GM19324 (cell line): ENCODE measurements around the gene TRIM16.
"Not testable (repeated sequence)": the region's sequence is repeated elsewhere in the genome, so short reads cannot be mapped to it uniquely, and the experiment has no call there.

ENCODE experiments used
- ATAC-seq: cut with Tn5 transposase; IDR thresholded peaks from one replicate; pipeline ENCODE4 v1.9.1; 2021; ENCODE audit warnings: mild to moderate bottlenecking, moderate library complexity; ENCODE audit not compliant: unreplicated experiment, low FRiP score

TRIM16 gene

DNA sequence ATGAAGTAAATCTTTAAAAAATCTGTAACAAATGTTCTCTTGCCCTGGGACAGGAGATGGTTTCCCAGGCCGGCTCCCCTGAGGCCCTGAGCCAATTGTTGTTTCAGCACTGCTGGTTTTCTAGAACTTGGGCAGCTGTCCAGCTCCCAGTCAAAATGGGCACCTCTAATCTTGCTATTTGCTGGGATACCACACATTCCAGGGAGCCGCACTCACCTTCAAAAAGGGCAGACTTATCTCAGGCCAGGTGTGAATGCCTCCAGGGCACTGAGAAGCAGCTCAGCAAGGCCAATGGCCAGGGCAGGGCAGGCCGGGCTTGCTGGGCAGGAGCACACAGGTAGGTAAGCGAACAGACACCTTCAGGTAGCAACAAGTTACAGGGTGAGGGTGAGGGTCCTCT lies 24.4 kb downstream of the TRIM16 start:
- no peak for ATAC-seq

DNA sequence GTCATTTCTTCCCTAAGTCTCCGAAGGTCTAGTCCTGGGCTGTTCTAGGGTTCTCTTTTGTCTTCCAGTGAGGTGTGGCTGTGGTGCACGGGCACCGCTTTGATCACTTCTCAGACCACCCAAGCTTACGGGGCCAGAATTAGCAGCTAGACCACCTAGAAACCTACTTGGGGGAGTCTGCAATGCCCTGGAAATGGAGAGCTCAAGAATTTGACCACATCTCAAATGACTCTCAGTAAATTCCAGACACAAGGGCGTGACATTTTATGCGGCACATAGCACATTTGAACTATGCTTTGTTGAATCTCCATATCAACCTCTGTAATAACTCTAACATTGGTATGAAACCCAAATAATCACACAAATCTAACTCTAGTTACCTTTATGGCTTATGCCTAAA lies 24.9 kb downstream of the TRIM16 start:
- ATAC-seq = no peak

DNA sequence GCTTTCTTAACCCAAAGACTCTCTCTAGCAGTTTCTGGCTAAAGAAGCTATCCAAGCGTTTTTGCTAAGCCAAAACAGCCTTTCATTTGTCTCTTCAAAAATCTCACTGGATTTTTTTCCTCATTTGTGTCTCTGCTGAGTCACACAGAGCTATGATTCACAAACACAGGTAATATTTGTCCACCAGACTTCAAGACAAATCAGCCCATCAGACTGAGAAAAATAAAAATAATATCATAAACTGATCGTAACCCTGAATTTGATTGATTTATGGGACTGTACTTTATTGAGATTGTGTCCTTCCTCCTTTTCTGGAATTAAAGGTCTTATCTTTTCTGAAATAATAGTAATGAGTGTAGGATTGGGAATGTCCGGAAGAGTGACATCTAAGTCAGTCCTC lies 25.8 kb downstream of the TRIM16 start:
- no peak for ATAC-seq

DNA sequence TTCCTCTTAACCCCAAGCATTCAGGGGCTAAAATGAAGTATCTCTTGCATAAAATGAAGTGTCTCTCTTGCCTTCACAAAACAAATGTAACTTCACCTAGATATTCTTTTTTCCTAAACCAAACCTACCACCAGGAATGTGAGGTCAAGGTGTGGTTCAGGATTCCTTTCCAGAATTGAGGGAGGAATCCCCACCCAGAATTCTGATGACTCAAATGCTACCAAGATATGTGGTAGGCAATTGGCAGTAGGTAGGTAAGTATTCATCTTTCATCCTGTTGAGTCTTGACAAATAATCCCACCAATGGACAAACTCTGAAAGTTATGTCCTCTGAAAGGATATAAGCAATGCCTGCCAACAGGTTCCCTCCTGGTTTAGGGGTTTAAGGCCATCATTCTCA lies 26.2 kb downstream of the TRIM16 start:
- no peak for ATAC-seq

DNA sequence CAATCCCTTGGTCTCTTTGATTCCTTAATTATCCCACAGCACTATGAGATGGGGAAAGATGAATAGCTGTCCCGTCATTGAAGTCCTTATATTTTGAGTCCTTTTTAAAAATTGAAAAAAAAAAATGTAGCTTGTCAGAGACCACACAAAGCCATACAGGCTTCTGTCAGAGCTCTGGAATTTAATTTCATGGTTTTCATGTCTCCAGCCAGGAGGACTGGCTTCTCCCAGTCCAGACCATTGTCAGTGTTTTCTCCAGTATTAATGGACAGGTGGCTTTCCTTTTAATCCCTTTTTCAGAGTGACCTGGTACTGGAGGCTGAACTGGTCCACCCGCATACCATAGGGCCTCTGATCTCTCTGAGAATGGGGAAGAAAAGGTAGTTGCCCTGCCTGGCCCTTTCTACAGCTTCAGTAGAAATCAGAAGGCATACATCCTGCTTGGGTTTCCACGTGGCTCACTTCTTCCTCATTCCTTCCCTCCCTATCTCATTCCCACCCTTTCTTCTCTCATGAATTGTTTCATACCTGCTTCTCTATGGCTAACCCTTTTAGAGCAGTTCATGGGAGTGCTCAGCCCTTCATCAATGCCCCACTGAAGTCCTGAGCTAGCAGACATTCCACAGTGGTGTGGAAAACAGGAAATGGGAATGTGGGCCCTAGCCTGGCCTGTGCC lies 29.1 kb downstream of the TRIM16 start:
- no peak for ATAC-seq

DNA sequence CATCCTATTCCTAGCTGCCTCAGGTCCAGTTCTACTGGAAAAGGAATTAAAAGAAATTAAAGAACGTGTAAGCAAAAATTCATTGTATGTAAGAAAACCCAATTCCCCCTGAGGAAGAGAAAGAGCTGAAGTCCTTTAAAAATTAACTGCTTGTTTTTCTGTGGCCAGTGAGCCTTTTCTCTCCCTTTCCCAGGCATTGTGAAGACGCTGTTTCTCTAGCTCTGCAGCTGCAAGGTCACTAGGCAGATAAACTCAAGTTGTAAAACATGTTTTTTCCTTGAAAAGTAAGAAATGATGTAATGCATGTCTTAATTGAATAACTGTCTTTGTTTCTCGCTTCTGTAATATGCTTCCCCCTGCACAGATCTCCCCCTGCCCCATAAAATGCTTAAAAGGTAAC lies 29.7 kb downstream of the TRIM16 start:
- ATAC-seq = not testable (repeated sequence)

DNA sequence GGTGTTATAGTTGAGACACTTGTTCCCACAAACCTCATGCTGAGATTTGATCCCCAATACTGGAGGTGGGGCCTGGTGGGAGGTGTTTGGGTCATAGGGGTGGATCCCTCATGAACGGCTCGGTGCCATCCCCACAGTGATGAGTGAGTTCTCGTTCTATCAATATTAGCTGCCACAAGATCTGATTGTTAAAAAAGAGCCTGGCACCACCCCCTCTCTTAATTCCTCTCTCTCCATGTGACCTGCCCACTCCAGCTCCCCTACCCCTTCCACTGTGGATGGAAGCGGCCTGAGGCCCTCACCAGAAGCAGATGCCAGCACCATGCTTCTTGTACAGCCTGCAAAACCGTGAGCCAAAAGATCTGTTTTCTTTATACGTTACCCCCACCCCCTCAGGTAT lies 31.2 kb downstream of the TRIM16 start:
- no peak for ATAC-seq

DNA sequence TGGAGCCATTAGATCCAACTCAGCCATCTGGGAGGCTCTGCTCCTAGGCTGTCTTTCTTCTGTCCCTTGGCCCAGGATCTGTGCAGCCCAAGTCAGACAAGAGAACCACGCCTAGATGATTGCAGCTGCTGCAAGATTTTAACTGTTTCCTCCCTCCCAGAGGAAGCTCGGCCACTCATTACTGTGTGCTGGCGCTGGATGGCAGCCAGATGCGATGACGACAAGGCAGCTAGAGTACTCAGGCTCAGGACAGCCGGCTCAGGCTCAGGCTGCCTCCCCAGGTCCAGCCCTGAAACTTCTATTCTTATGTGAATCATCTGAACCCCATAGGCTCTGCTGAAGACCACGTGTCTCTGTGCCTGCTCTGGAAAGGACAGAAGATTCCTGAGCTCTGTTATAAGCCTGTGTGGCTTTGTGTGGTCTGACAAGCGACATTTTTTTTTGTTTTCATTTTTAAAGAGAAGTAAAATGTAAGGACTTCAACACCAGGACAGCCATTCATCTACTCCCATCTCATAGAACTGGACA lies 32.5 kb downstream of the TRIM16 start:
- ATAC-seq = no peak

DNA sequence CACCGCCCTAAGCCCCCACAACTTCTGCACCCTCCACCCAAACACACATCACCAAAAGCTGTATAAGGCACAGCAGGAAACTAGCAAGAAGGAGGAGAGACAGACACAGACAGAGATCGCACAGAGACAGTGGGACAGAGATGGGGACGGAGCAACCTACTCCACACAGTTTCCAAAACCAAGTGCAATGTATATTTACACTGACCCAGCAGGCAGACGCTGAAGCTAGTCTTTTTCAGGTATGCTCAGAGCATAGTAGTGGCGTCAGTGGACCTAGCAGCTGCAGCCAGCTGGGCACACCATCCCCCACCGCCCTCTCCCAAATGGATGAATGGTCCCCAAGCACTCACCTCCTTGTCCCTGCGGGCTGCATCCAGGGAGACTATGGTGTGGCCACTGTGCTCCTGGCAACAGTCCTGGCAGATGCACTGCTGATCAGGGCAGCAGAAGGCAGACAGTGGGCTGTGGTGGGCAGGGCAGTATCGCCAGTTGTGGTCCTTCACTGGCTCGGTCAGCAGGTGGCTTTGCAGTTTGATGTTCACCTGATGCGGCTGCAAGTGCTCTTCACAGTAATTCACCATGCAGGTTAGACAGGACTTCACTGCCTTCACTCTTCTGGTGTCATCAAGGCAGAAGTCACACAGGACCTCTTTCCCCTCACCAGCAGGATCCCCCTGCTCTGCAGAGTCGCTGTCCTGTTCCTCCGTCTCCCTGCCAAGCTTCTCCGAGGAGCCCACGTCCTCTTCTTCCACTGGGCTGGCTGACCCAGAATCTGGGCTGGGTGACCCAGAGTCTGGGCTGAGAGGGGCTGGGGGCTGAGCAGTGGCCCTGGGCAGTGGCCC lies 33.1 kb downstream of the TRIM16 start:
- no peak for ATAC-seq

DNA sequence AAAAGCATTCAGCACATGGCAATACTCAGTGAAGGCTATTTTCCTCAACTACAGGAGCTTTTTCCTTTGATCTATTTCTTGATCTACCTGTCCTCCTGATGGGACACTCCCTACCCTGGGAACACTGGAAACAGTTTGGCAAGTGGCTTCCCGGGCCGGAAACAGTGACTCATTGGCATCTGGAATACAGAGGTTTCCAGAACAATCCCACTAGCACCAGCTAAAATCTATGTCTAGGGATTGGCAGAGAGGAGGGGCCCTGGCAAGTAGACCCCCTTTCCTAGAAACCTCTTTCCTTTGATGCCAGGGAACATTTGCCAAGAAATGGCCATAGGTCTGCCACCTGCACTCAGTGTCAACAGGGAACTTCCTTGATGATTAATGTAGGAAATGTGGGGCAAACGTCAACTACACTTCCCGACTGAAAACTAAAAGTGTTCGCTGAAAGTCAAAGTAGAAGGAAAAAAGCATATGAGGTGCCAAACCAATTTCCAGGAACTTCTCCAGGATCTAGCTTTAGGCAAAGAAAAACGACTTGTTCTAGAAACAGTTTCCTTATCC lies 34.2 kb downstream of the TRIM16 start:
- no peak for ATAC-seq

DNA sequence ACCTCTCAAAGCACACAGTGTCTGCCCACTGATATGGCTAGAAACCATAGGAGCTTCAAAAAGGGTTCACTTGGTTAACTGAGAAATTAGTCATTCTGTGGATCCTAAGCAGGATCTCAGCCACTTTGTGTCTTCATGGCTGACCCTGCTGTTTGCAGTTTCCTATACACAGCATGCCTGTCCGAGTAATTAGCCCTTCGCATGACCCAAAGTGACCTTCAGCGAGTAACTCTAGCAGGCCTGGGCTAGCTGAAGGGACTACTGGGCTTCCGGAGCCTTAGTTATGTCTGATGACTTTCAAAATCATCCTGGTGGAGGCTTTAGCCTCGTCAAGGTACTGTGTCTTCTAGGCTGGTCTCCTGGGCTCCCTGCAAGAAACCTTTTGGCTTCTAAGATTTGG lies 35.7 kb downstream of the TRIM16 start:
- no peak for ATAC-seq

DNA sequence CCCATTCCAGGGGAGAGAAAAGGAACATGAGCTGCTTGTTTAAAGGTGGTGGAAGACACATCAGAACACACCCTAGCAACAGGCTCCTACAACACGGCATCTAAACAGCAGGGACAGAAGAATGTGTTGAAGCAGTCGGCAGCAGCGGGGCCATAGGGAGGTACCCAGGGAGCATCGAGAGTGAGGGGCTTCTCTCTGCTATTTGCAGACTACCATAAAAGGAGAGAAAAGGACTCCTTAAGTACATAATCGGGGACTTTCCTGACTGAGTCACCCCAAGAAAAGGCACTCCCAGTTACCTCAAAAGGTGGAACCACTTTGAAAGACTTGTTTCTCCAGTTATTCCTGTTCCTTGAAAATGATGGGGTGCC lies 38.2 kb downstream of the TRIM16 start:
- ATAC-seq = not testable (repeated sequence)

DNA sequence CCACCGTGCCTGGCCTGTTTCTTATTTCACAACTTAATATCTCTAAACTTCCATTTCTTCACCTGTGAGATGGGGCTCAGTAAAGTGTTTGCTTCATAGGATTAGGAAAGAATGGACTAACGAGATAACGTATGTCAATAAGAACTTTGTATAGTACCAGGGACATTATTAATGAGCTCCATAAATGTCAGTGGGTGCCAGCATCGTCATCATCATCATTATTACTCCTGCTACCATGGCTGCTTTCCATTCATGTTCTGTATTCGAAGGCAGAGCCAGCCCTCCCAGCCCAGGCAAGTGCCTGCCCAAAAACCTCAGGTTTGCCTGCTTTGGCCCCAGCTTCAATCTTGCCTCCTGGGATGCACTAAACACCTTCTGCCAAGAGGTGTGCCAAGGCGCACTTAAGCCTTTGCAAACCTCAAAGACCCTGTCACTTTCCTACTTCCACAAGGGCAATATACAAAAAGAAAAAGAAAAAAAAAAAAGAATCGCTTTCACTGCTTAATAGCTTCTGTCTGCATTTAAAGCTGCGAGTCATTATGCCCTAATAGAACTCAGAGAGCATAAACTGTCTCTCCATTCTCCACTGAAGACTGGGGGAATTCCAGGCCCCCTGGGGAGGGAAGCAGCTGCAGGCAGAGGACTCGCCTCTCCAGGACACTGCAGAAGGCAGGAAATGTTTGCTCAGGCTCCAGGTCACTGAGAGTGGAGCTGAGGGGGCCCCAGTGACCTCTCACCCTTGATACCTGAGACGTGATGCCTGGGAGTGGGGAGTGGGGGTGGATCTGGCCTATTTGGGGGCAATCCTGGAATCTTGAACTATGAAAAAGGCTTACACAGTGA lies 38.8 kb downstream of the TRIM16 start:
- ATAC-seq = not testable (repeated sequence)

DNA sequence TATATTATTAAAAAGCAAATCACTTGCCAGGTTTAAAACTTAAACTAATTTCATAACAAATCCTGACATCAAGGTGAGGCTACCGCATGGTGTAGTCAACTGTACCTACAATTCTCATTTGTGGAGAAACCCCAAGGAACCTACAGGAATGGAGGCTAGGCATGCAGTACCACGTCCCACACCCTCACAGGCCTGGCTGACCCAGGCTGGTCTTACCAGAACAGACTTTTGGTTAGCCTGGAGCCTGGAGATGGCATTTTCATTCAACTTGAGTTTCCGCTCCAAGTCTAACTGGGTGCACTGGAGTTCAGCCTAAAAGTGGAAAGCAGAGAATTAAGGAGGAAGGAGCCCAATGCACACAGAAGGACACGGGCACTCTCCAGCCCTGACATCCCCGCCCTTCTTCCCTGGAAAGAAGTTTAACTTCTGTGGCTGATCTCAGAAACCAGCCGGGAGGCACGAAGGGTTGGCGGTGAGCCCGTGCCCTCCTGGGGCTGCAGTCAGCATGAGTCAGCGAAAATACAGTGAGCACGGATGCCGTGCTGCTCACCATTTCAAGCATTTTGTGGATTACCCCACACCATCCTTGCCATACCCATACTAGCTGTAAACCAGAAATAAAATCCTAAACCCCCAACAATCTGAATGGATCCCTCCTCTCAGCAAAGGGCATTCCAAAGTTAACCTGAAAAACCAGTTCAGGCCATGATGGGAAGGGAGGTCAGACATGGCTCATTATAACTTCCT lies 41.4 kb downstream of the TRIM16 start:
- not testable (repeated sequence) for ATAC-seq

DNA sequence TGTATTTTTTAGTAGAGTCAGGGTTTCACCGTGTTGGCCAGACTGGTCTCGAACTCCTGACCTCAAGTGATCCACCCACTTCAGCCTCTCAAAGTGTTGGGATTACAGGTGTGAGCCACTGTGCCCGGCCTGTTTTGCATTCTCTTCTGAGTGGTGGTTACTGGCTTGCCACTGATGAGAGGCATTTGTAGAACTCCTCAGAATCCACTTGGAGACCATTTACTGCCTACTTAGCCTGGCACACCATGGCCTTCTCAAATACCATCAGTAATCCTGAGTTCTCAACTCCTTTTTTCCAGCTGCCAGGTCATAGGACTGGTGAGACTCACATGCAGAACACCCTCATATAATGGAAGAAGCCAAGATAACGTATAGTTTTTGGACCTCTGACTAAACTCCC lies 42.1 kb downstream of the TRIM16 start:
- not testable (repeated sequence) for ATAC-seq

DNA sequence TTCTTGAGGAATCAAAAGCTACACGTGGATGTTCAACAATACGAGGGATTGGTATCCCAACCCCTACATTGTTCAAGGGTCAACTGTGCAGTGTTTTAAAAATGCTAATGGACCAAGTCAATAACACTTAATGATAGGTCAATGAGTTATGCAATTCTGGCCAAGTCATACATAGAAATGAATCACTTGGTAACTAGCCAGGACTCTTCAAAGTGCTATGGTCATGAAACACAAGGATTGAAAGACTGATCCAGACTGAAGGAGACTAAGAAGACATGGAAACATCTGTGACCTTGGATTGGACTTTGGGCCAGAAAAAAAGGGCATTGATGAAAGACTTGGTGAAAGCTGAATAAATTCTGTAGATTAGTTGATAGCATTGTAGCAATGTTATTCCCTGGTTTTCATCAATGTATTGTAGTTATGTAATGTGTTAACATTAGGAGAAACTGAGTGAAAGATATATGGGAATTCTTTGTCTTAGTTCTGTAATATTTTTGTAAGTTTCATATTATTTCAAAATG lies 53.1 kb downstream of the TRIM16 start:
- ATAC-seq = not testable (repeated sequence)

DNA sequence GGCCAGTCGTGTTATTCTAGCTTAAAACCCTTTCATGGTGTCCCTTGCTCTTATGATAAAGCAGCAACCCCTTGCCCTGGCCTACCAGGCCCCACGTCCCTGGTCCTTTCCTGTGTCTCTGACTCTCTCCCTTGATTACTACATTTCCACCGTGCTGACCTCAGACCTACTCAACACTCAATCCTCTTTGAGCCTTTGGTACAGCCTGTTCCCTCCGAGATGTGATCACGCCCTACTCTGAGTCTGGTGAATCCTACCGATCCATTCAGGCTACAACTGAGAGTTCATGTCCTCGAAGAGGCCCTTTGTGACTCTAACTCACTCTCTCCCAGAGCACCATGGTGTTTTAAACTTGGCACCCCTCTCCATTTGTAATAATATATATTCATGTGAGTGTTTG lies 54.1 kb downstream of the TRIM16 start:
- ATAC-seq = not testable (repeated sequence)

DNA sequence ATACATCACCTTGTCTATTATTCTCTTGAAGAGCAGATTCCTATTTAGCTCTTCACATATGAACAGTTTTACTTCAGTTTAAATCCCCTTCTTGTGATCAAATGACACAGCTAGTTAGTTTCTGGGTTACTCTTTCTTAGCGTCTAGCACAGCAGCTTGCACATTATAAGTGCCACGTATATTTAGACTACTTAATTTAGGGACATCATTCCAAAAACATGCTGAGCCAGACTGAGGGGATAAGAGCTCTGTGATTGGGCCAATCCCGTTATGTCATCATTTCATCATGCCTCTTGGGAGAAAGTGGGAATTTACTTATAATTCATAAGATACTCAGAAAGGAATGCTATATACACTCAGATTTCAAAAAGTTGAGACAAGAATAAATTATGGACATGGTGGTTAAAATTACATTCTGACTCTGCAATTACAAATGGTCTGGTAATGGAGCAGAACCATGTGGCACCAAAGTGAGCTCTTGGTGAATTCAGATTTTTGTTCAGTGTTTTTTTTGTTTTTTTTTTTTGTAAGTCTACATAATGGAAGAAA lies 60.4 kb downstream of the TRIM16 start:
- not testable (repeated sequence) for ATAC-seq

DNA sequence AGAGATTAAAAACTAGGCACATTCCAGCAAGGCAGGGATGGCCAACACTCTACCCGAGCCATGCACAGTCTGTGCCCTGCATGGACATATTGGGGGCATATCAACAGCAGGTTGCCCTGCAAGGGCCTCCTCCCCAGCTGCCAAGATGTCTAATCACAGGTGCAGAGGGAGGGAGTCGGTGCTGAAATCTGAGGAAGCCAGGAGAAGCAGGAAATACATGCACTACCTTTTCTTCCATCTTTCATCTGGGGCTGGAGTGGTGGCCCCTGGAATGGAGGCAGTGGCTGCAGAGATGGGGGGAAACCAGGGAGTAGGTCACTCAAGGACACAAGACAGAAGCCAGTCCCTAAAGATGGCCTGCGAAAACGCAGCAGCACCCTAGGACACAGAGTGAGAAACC lies 60.9 kb downstream of the TRIM16 start:
- ATAC-seq = not testable (repeated sequence)
